ENCODE measurements around the gene CLEC4M.

- no peak for TF ChIP-seq SUZ12 (IDR thresholded peaks at IDR 0.05)
- TF ChIP-seq BHLHE40 (IDR thresholded peaks at IDR 0.05; ENCODE audit: borderline replicate concordance) = no peak
- no peak for TF ChIP-seq ELF4 (IDR thresholded peaks at IDR 0.05)
- TF ChIP-seq HDGF (IDR thresholded peaks at IDR 0.05; ENCODE audit: borderline replicate concordance) = no peak
- no peak for TF ChIP-seq TARDBP (IDR thresholded peaks at IDR 0.05)
- TF ChIP-seq SP1 (IDR thresholded peaks at IDR 0.05) = no peak
- no peak for TF ChIP-seq NFRKB (IDR thresholded peaks at IDR 0.05)
These were observed 25.3 kb downstream of the CLEC4M start for GRCh38 chr19:7788178-7788932.
